GM12878 (cell line): ENCODE results near the gene GLB1L. TPM values are rescaled to one million over a fixed set of nuclear protein-coding genes. Genes with fewer than 3 reads are reported as not detected.

ENCODE experiments used
- ATAC-seq: fragments of 200-7000 bp; cut with Tn5 transposase; 3 replicates; pipeline ENCODE4 v1.9.1; 2020; ENCODE audit warnings: mild to moderate bottlenecking, moderate library complexity
- BruUV-seq: library from RNA; stranded (reverse); fragments of 400-500 nt; replicated peaks from 2 replicates; lab custom pipeline; 2021; lab: Mats Ljungman, UMichigan
- CTCF ChIA-PET: fragments of 300-600 bp; sonication (Branson Sonifier 250); formaldehyde crosslinking; extraction: SDS; loops from one replicate; lab custom pipeline; 2021; ENCODE audit warnings: inconsistent platforms; lab: Yijun Ruan, JAX
- POLR2A ChIA-PET: fragments of 350-600 bp; formaldehyde crosslinking; extraction: SDS; loops from one replicate; lab custom pipeline; 2021; ENCODE audit warnings: inconsistent platforms; lab: Charles Lee
- RAD21 ChIA-PET: fragments of 300-600 bp; sonication (Branson Sonifier 250); formaldehyde crosslinking; loops from one replicate; lab custom pipeline; 2023; ENCODE audit warnings: antibody characterized with exemption; ENCODE audit not compliant: unreplicated experiment; lab: Charles Lee
- SMC1A ChIA-PET: fragments of 300-600 bp; sonication (Branson Sonifier 250); formaldehyde crosslinking; loops from one replicate; lab custom pipeline; 2023; ENCODE audit not compliant: unreplicated experiment, uncharacterized antibody; lab: Charles Lee
- DNase-seq: peaks from one replicate; pipeline ENCODE4 v3.0.0-alpha.2; 2011; ENCODE audit warnings: low read depth, low spot score
- FAIRE-seq: peaks from 3 replicates; lab custom pipeline; 2011; peaks lifted over from hg19 to GRCh38; lab: Jason Lieb, UNC
- H2AFZ ChIP-seq: 2 replicates; pipeline ENCODE4 v1.6.0; 2011; ENCODE audit warnings: low read depth, low read length, control low read depth; ENCODE audit not compliant: control insufficient read depth
- H3K27ac ChIP-seq: 2 replicates; pipeline ENCODE4 v1.5.1; 2011; ENCODE audit warnings: control low read depth; ENCODE audit not compliant: control insufficient read depth, insufficient read depth
- H3K27me3 ChIP-seq, 2 experiments: replicated peaks in 1 of 2; 2 replicates each; pipeline versions ENCODE4 v1.6.0 to v1.6.1; 2011; ENCODE audit warnings: low read length in 1 of 2; ENCODE audit not compliant: control insufficient read depth in 2 of 2, insufficient read depth in 2 of 2
- H3K36me3 ChIP-seq, 2 experiments: 2 replicates each; pipeline ENCODE4 v1.5.1; 2011; ENCODE audit warnings: low read length in 1 of 2; ENCODE audit not compliant: control insufficient read depth in 2 of 2, insufficient read depth in 2 of 2
- H3K4me1 ChIP-seq: 2 replicates; pipeline ENCODE4 v1.6.1; 2011; ENCODE audit warnings: mild to moderate bottlenecking, low read length, moderate library complexity, mixed read lengths; ENCODE audit not compliant: control insufficient read depth, insufficient read depth
- H3K4me2 ChIP-seq: 2 replicates; pipeline ENCODE4 v1.6.0; 2011; ENCODE audit warnings: control low read depth; ENCODE audit not compliant: control insufficient read depth, insufficient read depth
- H3K4me3 ChIP-seq: fragments of 200-600 bp; sonication (generic); 2 replicates; pipeline ENCODE4 v1.5.1; 2016
- H3K79me2 ChIP-seq: 2 replicates; pipeline ENCODE4 v1.6.0; 2011; ENCODE audit warnings: low read length; ENCODE audit not compliant: control insufficient read depth, insufficient read depth
- H3K9ac ChIP-seq: 2 replicates; pipeline ENCODE4 v1.8.0; 2011; ENCODE audit warnings: low read length, control low read depth, mixed read lengths; ENCODE audit not compliant: control insufficient read depth, insufficient read depth
- H3K9me3 ChIP-seq: replicated peaks from 3 replicates; pipeline ENCODE4 v1.5.1; 2011; ENCODE audit warnings: mild to moderate bottlenecking, low read length; ENCODE audit not compliant: control insufficient read depth, insufficient read depth
- H4K20me1 ChIP-seq: 2 replicates; pipeline ENCODE4 v1.6.0; 2011; ENCODE audit not compliant: control insufficient read depth, insufficient read depth
- CHD4 ChIP-seq: fragments of 200-600 bp; sonication (generic); IDR thresholded peaks from 2 replicates; pipeline ENCODE4 v1.6.1; 2016; ENCODE audit warnings: mild to moderate bottlenecking
- CTCF ChIP-seq, 3 experiments: IDR thresholded peaks in 2 of 3; conservative IDR thresholded peaks in 1 of 3; 2 replicates each; pipeline ENCODE4 v1.5.1; 2011; ENCODE audit warnings: low read depth in 3 of 3, low read length in 3 of 3, mild to moderate bottlenecking in 3 of 3, control low read depth in 2 of 3, moderate library complexity in 2 of 3, inconsistent platforms in 1 of 3, mixed read lengths in 1 of 3; ENCODE audit not compliant: control insufficient read depth in 2 of 3, insufficient read depth in 1 of 3; ENCODE audit errors: extremely low read depth in 1 of 3
- EZH2 ChIP-seq: IDR thresholded peaks from 2 replicates; pipeline ENCODE4 v1.6.1; 2012; ENCODE audit warnings: low read depth, mild to moderate bottlenecking, control low read depth, inconsistent platforms, low read length, borderline replicate concordance; ENCODE audit not compliant: control insufficient read depth
- HDGF ChIP-seq: fragments of 450-650 bp; IDR thresholded peaks from 2 replicates; pipeline ENCODE4 v1.6.1; 2016; ENCODE audit warnings: antibody characterized with exemption
- SMARCA5 ChIP-seq: fragments of 450-650 bp; IDR thresholded peaks from 2 replicates; pipeline ENCODE4 v1.6.1; 2017; ENCODE audit warnings: mild to moderate bottlenecking
- YY1 ChIP-seq: IDR thresholded peaks from 2 replicates; pipeline ENCODE4 v1.6.1; 2011; ENCODE audit warnings: low read depth, mild to moderate bottlenecking, low read length
- ZNF24 ChIP-seq: fragments of 450-650 bp; IDR thresholded peaks from 2 replicates; pipeline ENCODE4 v1.6.1; 2017; ENCODE audit warnings: antibody characterized with exemption, mild to moderate bottlenecking
- WGBS: methylation state at CpG from one replicate; pipeline ENCODE4 v1.1.6; 2016; ENCODE audit warnings: low lambda C conversion rate; ENCODE audit not compliant: insufficient replicate concordance, insufficient coverage; ENCODE audit errors: missing lambda C conversion rate; 5-methylcytosine and 5-hydroxymethylcytosine counted together
- in situ Hi-C: fragments of 300-500 bp; cut with MboI; formaldehyde crosslinking; loops from 9 replicates; pipeline ENCODE4 v1.14.3; 2018; ENCODE audit warnings: mixed read lengths
- intact Hi-C: fragments of 100-400 bp; cut with micrococcal nuclease; formaldehyde crosslinking; loops from one replicate; pipeline ENCODE4 v1.14.2; 2022; ENCODE audit not compliant: unreplicated experiment
- polyA plus RNA-seq, 11 experiments: library from polyadenylated mRNA; depleted of rRNA in 4 of 11; unstranded in 6 of 11; stranded (reverse) in 5 of 11; fragments of >200 nt; fragmentation: Nextera tagmentation in 4 of 11; fragmentation: Illumina TruSeq in 1 of 11; extraction: Ambion mirVana in 4 of 11; extraction: Trizol in 1 of 11; gene quantifications; 1 replicate in 1 of 11; 2 replicates in 10 of 11; pipeline versions ENCODE4 v1.2.1 to v1.2.3, GENCODE V29; 2011 to 2016; ENCODE audit warnings: inconsistent platforms in 2 of 11, missing spikeins in 2 of 11, low read depth in 1 of 11
- total RNA-seq, 4 experiments: library from RNA; depleted of rRNA in 3 of 4; stranded (reverse); fragments of >200 nt in 3 of 4; fragmentation: Illumina TruSeq in 1 of 4; extraction: Trizol in 1 of 4; gene quantifications; 2 replicates each; pipeline versions ENCODE4 v1.2.1 to v1.2.3, GENCODE V29; 2013 to 2021
- TF ChIP-seq, protein P1 (sequence below): IDR thresholded peaks from 2 replicates; pipeline ENCODE4 v1.6.1; 2012; ENCODE audit warnings: low read depth, low read length, improper control_type of control experiment
- TF ChIP-seq, protein P2 (sequence below): fragments of 450-650 bp; formaldehyde crosslinking; IDR thresholded peaks from 2 replicates; pipeline ENCODE4 v1.5.0; 2022; ENCODE audit warnings: mild to moderate bottlenecking, missing genetic modification characterization

GLB1L gene
- total and polyA plus RNA-seq, 10 of the 15 experiments (the other 5 are each of a cell fraction or from before 2014, with no cell fraction given): 0.29 to 4.6 (median 2.7) TPM

DNA sequence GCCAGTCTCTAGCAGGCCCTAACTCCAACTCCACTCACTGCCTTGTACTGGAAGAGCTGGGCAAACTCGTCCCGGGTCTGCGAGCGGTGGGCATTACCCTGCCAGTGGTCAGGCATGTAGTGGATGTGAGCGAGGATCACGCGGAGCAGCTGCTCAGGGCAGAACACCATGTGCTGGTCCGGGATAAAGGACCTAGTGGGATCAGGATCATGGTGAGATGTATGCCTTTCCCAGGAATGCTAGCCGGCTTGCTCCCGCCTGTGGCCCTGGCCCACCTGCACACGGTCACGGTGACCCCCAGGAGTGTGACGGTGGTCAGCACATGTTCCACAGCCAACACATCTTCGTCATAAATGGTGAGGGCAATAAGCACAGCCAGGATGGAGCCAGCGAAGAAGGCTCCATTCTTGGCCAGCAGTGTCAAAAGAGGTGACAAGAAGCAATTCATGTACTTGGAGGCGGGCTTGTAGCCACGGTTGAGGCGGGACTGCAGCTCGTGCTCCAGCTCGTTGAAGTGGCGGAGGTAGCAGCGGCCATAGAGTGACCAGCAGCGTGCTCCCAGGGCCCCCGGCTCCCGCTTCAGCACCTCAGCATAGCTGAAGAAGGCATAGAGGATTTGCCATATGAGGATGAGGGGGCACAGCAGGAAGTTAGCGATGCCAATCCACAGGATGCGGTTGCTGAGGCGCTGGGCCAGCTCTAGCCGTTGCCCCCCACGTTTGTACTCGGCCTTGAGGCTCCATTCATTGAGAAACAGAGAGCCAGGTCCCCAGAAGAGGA lies 21.2 kb downstream of the GLB1L start:
- ChIA-PET RAD21 (no interaction called here), POLR2A (interaction anchor here (0.5 kb wide), 1 partner anchor 30 kb away, joined by 3 read pairs; no protein-coding TSS in a partner anchor), CTCF (no interaction called here), SMC1A (no interaction called here)
- Histone ChIP-seq H3K27ac (no peak overlapping the region), H3K79me2 (peaks cover 18% of the 10 kb centered on the region), H3K36me3 (peaks cover 14 to 27% of the 10 kb centered on the region in 2 experiments), H3K9me3 (no peaks in the 10 kb centered on the region), H3K9ac (no peak overlapping the region), H2AFZ (no peak overlapping the region), H3K27me3 (no peaks in the 10 kb centered on the region), H3K4me3 (no peak overlapping the region), H3K4me1 (peaks cover 20% of the 10 kb centered on the region), H4K20me1 (no peaks in the 10 kb centered on the region; the same call in 1 of the 2 replicates), H3K4me2 (no peak overlapping the region)
- BruUV-seq: no TSS peak
- WGBS: 98% methylated on average over 31 of the region's 31 CpGs
- FAIRE-seq (no peak), ATAC-seq (no peak), DNase-seq (no peak)
- TF ChIP-seq CHD4: no peak
- TF ChIP-seq YY1: no peak
- no peak for TF ChIP-seq HDGF
- no peak for TF ChIP-seq CTCF (IDR thresholded peaks at IDR 0.05 in 2 of 3, conservative IDR thresholded peaks at IDR 0.05 in 1 of 3; ENCODE audit: control insufficient read depth in 2 of 3, extremely low read depth in 1 of 3, insufficient read depth in 1 of 3, low read depth in 3 of 3, low read length in 3 of 3)
- TF ChIP-seq, protein P1, sequence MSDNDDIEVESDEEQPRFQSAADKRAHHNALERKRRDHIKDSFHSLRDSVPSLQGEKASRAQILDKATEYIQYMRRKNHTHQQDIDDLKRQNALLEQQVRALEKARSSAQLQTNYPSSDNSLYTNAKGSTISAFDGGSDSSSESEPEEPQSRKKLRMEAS: no peak
- TF ChIP-seq EZH2: no peak
- TF ChIP-seq ZNF24: no peak
- TF ChIP-seq, protein P2, sequence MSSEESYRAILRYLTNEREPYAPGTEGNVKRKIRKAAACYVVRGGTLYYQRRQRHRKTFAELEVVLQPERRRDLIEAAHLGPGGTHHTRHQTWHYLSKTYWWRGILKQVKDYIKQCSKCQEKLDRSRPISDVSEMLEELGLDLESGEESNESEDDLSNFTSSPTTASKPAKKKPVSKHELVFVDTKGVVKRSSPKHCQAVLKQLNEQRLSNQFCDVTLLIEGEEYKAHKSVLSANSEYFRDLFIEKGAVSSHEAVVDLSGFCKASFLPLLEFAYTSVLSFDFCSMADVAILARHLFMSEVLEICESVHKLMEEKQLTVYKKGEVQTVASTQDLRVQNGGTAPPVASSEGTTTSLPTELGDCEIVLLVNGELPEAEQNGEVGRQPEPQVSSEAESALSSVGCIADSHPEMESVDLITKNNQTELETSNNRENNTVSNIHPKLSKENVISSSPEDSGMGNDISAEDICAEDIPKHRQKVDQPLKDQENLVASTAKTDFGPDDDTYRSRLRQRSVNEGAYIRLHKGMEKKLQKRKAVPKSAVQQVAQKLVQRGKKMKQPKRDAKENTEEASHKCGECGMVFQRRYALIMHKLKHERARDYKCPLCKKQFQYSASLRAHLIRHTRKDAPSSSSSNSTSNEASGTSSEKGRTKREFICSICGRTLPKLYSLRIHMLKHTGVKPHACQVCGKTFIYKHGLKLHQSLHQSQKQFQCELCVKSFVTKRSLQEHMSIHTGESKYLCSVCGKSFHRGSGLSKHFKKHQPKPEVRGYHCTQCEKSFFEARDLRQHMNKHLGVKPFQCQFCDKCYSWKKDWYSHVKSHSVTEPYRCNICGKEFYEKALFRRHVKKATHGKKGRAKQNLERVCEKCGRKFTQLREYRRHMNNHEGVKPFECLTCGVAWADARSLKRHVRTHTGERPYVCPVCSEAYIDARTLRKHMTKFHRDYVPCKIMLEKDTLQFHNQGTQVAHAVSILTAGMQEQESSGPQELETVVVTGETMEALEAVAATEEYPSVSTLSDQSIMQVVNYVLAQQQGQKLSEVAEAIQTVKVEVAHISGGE (CRISPR knock-in tag): no peak
- TF ChIP-seq SMARCA5: no peak
- intact Hi-C loops: no loop called here
- in situ Hi-C loops: no loop called here
